Common myeloid progenitor, CD34-positive (primary cell): ENCODE results near the gene PLA2G4E.

ENCODE experiments used
- CTCF ChIA-PET: fragments of 350-600 bp; sonication (Branson Sonifier 250); formaldehyde crosslinking; loops from one replicate; lab custom pipeline; 2021; ENCODE audit warnings: antibody characterized with exemption; lab: Charles Lee
- POLR2A ChIA-PET: fragments of 350-600 bp; sonication (Branson Sonifier 250); formaldehyde crosslinking; loops from one replicate; lab custom pipeline; 2021; ENCODE audit warnings: antibody characterized with exemption; lab: Charles Lee
- DNase-seq, 3 donors: peaks; one replicate each; pipeline versions ENCODE4 v3.0.0 to v3.0.0-alpha.2; 2013
- H3K27ac ChIP-seq, 2 experiments: 1 replicate in 1 of 2; 2 replicates in 1 of 2; pipeline ENCODE4 v1.7.0; 2013; ENCODE audit warnings: inconsistent platforms in 2 of 2, low read length in 2 of 2, mild to moderate bottlenecking in 2 of 2, low read depth in 1 of 2, moderate library complexity in 1 of 2; ENCODE audit not compliant: severe bottlenecking in 2 of 2, insufficient read depth in 1 of 2, poor library complexity in 1 of 2
- H3K27me3 ChIP-seq, 5 experiments: replicated peaks in 2 of 5; 1 replicate in 3 of 5; 2 replicates in 2 of 5; pipeline versions ENCODE4 v1.6.1 to v1.7.0; 2013; ENCODE audit warnings: low read length in 4 of 5, mild to moderate bottlenecking in 2 of 5, moderate library complexity in 2 of 5, inconsistent platforms in 1 of 5; ENCODE audit not compliant: insufficient read depth in 5 of 5, control insufficient read depth in 4 of 5
- H3K36me3 ChIP-seq, 4 experiments: 1 replicate in 2 of 4; 2 replicates in 2 of 4; pipeline versions ENCODE4 v1.6.1 to v1.7.0; 2013; ENCODE audit warnings: low read length in 3 of 4, control low read depth in 1 of 4, mild to moderate bottlenecking in 1 of 4; ENCODE audit not compliant: control insufficient read depth in 4 of 4, insufficient read depth in 4 of 4
- H3K4me1 ChIP-seq, 4 experiments: 1 replicate in 3 of 4; 2 replicates in 1 of 4; pipeline versions ENCODE4 v1.6.1 to v1.7.1; 2013; ENCODE audit warnings: low read length in 3 of 4, mild to moderate bottlenecking in 3 of 4, control low read depth in 1 of 4, inconsistent platforms in 1 of 4, moderate library complexity in 1 of 4; ENCODE audit not compliant: control insufficient read depth in 4 of 4, insufficient read depth in 4 of 4; ENCODE audit errors: control extremely low read depth in 1 of 4
- H3K4me3 ChIP-seq, 7 experiments: 1 replicate in 4 of 7; 2 replicates in 3 of 7; pipeline versions ENCODE4 v1.5.1 to v1.7.0; 2013; ENCODE audit warnings: mild to moderate bottlenecking in 7 of 7, low read length in 6 of 7, moderate library complexity in 6 of 7, inconsistent platforms in 2 of 7, low read depth in 2 of 7, control low read depth in 1 of 7; ENCODE audit not compliant: insufficient read depth in 4 of 7, control insufficient read depth in 1 of 7; ENCODE audit errors: extremely low read depth in 1 of 7
- H3K9me3 ChIP-seq, 5 experiments: 1 replicate in 4 of 5; 2 replicates in 1 of 5; pipeline versions ENCODE4 v1.6.1 to v1.7.1; 2013; ENCODE audit warnings: low read length in 4 of 5, mild to moderate bottlenecking in 2 of 5, inconsistent platforms in 1 of 5, low read depth in 1 of 5, moderate library complexity in 1 of 5; ENCODE audit not compliant: control insufficient read depth in 4 of 5, insufficient read depth in 2 of 5; ENCODE audit errors: control extremely low read depth in 1 of 5
- WGBS: methylation state at CpG from one replicate; pipeline ENCODE4 v1.1.5; 2013; ENCODE audit not compliant: insufficient coverage; 5-methylcytosine and 5-hydroxymethylcytosine counted together

Gene PLA2G4E

DNA sequence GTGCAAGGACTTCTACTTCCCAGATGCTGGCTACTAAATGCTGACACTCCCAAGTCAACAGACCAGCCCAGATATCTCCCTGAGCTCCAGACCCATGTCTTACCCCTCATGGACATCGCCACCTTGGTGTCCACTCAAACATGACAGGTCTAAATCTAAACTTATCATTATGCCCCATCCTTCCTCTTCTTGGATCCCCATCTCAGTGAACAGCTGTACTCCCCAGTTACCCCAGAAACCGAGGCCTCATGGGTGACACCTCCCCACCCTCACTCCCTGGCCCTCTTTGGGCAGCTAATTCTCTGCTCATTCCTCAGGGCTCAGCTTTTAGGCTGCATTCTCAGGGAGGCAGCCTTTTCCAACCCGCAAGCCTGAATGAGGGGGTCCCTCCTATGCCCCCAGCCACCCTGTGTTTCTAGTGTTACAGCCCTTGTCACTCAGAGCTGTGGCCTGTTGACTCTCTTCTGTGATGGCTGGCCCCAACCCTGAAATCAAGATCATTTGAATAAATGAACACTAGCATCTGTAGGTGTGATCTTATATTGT lies 53.8 kb downstream of the PLA2G4E start:
- no peak overlapping the region for H3K27ac ChIP-seq
- H3K9me3 ChIP-seq, result no peaks in the 10 kb centered on the region
- peaks cover 14 to 49% (median 35%) of the 10 kb centered on the region in 4 experiments for H3K4me1 ChIP-seq
- no peaks in the 10 kb centered on the region for H3K36me3 ChIP-seq
- ChIA-PET CTCF (interaction anchor here (1.1 to 2.6 kb wide), 2 partner anchors 27 to 60 kb away, joined by 3 to 9 read pairs; no protein-coding TSS in a partner anchor), POLR2A (no interaction called here)
- no peak overlapping the region for H3K4me3 ChIP-seq
- peak in 1 of 3 donors; percentile 42 for DNase-seq
- peaks cover 0 to 20% (median 0%) of the 10 kb centered on the region in 5 experiments for H3K27me3 ChIP-seq
- WGBS, result 79% methylated on average over 3 of the region's 3 CpGs

DNA sequence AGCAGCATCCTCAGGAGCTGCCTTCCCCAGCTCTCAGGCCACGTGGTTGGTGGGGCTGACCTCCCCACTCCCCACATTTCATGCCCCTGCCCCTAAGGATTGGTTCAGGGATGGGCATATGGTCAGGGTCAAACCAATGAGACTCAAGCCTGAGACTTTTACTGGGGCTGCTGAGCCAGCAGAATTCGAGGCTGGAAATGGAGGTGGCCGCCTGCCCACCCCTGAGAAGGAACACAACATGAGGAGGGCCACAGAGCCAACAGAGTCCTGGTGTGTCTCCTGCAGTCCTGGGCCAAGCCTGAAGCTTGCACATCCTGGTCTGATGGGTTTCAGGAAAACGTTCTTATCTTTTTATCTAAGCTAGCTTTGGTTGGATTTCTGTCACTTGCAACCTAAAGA lies 54.4 kb downstream of the PLA2G4E start:
- 65% methylated on average over 3 of the region's 4 CpGs for WGBS
- CTCF ChIA-PET, result interaction anchor here (1.1 to 2.6 kb wide), 2 partner anchors 26 to 59 kb away, joined by 3 to 9 read pairs; no protein-coding TSS in a partner anchor
- POLR2A ChIA-PET, result no interaction called here

DNA sequence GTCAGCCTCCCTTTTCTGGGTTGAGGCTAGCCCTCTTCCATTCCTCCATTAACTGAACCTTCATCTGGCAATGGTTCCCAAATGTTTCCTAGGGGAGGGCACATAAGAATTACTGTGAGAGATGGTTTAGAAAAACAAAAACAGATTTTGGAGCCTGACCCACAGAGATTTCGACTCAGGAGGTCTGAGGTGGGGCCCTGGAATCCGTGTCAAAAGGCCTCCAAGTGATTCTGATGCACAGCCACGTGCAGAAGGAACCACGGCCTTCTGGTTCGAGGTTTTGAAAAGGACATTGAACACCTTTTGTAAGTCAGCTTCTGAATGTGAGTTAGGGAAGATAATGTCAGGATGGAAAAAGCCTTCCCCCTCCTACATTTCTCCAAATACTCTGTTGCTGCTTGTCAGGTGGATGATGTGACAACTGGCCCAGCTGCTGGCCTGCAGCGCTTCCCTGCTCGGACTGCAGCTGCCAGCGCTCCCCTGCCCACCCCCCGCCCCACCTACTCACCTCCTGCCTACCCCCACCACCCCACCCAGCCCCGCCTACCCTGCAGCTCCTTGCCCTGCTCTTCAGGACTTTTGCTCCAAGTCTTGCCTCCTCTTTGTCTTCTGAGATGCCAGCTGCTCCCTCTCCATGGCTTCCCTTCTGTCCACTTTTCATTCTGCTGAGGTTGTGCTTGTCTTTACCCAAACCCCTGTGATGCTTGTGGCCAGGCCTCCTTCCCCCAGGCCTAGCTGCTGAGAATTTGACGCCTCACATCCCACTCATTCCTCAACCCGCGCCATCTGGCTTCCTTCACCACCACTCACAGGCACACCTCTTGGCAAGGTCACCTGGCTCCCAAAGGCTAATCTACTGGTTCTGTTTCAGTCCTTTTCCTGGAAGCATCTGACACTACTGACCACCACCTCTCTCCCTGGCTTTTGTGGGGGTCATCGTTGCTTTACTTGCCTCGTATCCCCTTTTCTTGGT lies 55.1 kb downstream of the PLA2G4E start:
- Histone ChIP-seq H3K36me3 (no peaks in the 10 kb centered on the region), H3K27ac (no peak overlapping the region), H3K27me3 (peaks cover 0 to 13% (median 0%) of the 10 kb centered on the region in 5 experiments), H3K4me3 (no peak overlapping the region), H3K4me1 (peaks cover 11 to 40% (median 26%) of the 10 kb centered on the region in 4 experiments), H3K9me3 (no peaks in the 10 kb centered on the region)
- ChIA-PET POLR2A (no interaction called here), CTCF (interaction anchor here (1.1 to 2.6 kb wide), 2 partner anchors 26 to 59 kb away, joined by 3 to 9 read pairs; no protein-coding TSS in a partner anchor)
- 70% methylated on average over 7 of the region's 15 CpGs for WGBS
- no peak for DNase-seq

More for the DNA sequence above, 54.4 kb downstream of the PLA2G4E start:
- no peak overlapping the region for H3K27ac ChIP-seq
- DNase-seq, result no peak
- H3K9me3 ChIP-seq, result no peaks in the 10 kb centered on the region
- no peak overlapping the region for H3K4me3 ChIP-seq
- peaks cover 0 to 18% (median 0%) of the 10 kb centered on the region in 5 experiments for H3K27me3 ChIP-seq
- no peaks in the 10 kb centered on the region for H3K36me3 ChIP-seq
- peaks cover 14 to 44% (median 31%) of the 10 kb centered on the region in 4 experiments for H3K4me1 ChIP-seq

DNA sequence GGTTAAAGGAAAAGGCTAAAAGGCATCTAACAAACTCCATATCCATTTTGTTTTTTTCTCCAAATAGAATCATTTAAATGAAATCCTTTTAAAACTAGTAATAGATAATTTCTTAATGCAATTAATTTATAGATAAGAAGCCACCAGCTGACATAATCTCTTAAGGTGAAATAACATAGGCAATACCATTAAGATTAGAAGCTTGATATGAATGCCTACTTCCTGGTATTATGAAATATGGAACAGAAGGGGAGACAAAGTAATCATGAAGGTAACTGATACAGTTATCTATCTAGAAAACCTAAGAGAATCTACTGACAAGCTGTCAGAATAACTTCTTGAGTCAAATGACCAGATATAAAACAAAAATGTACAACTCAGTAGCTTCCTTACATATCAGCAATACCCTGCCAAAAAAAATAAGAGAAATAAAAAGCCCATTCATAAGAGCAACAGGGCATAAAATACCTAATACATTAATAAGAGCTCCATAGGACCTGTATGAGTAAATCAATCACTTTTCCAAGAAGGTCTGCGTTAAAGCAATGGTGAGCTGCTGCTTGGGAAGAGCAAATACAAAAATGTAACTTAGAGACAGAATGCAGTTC lies 59.1 kb downstream of the PLA2G4E start:
- CTCF ChIA-PET, result interaction anchor here (0.8 to 1.3 kb wide), 5 partner anchors 8 to 57 kb away, joined by 3 to 5 read pairs (median 3); no protein-coding TSS in a partner anchor

DNA sequence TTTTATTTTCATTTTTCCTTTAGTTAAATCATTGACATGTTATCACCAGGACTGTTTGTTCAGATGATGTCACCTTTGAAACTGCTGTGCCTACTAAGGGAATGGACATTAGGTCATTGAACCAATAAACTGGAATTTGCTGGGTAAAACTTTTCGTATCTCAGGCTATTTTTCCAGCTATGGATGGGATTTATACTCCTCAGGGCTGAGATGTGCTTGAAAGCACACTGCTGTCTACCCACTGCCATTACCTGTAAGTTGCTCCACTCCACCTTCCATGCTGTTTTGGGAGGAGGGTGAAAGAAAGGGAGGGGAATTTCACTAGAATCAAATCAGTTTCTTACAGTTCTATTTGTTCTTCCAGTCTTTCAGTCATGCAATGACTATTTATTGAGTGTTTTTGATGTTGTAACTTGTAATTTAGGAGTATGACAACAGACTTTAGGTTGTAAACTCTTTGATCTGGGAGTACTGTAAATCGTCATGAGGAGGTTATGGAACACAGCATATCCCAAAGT lies 59.8 kb downstream of the PLA2G4E start:
- CTCF ChIA-PET, result interaction anchor here (0.9 to 1.3 kb wide), 3 partner anchors 8 to 56 kb away, joined by 3 to 5 read pairs (median 3); no protein-coding TSS in a partner anchor
- WGBS, result no CpG with 5 or more reads among the region's 2 CpGs
- no peaks in the 10 kb centered on the region for H3K27me3 ChIP-seq
- POLR2A ChIA-PET, result no interaction called here
- no peak for DNase-seq
- no peaks in the 10 kb centered on the region for H3K36me3 ChIP-seq
- peaks cover 0 to 15% (median 6%) of the 10 kb centered on the region in 4 experiments for H3K4me1 ChIP-seq
- H3K4me3 ChIP-seq, result no peak overlapping the region
- no peaks in the 10 kb centered on the region for H3K9me3 ChIP-seq
- H3K27ac ChIP-seq, result no peak overlapping the region

More for the DNA sequence above, 59.1 kb downstream of the PLA2G4E start:
- DNase-seq, result no peak
- no peaks in the 10 kb centered on the region for H3K27me3 ChIP-seq
- POLR2A ChIA-PET, result no interaction called here
- H3K4me3 ChIP-seq, result no peak overlapping the region
- WGBS, result no CpG with 5 or more reads among the region's 1 CpG
- H3K36me3 ChIP-seq, result no peaks in the 10 kb centered on the region
- peaks cover 0 to 22% (median 13%) of the 10 kb centered on the region in 4 experiments for H3K4me1 ChIP-seq
- no peaks in the 10 kb centered on the region for H3K9me3 ChIP-seq
- no peak overlapping the region for H3K27ac ChIP-seq

DNA sequence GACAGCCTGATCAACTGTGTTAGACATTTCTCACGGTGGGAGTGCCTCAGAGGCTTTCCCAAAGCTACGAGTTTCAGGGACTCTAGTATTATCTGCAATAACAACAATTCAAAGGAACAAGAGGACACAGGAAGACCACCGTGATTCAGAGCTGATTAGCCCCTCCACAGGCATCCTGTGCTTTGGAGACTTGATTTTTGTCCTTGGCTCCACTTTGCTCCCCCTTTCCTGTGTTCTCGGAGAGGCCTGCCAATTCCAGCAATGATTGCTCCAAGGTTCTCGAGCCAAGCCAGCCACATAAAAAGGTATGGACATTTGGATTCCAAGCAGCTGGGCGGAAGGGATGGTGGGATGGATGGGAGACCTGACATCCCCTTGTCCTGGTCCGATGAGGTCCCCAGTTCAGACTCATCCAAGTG lies 62.8 kb downstream of the PLA2G4E start:
- H3K4me1 ChIP-seq, result peaks cover 0 to 8% (median 4%) of the 10 kb centered on the region in 4 experiments
- WGBS, result 93% methylated on average over 6 of the region's 7 CpGs
- no peak overlapping the region for H3K27ac ChIP-seq
- H3K9me3 ChIP-seq, result no peaks in the 10 kb centered on the region
- H3K27me3 ChIP-seq, result no peaks in the 10 kb centered on the region
- POLR2A ChIA-PET, result interaction anchor here (1.1 kb wide), 1 partner anchor 21 kb away, joined by 4 read pairs; no protein-coding TSS in a partner anchor
- no peaks in the 10 kb centered on the region for H3K36me3 ChIP-seq
- H3K4me3 ChIP-seq, result no peak overlapping the region
- no peak for DNase-seq
- CTCF ChIA-PET, result interaction anchor here (0.9 to 1.9 kb wide), 2 partner anchors 9 to 15 kb away, joined by 3 to 7 read pairs; partner anchors contain the start of gene EHD4
